ENCODE data around the gene BTN1A1. TPM values are rescaled to one million over a fixed set of nuclear protein-coding genes. Genes with fewer than 3 reads are reported as not detected.
A peak's percentile ranks its signal among the peaks of the same experiment; 100 is the strongest.

The BTN1A1 gene
- total and polyA plus RNA-seq, 9 of the 15 experiments (the other 6 are each of a cell fraction or from before 2014, with no cell fraction given): 0.01 to 0.15 (median 0.06) TPM; not detected in 4

DNA sequence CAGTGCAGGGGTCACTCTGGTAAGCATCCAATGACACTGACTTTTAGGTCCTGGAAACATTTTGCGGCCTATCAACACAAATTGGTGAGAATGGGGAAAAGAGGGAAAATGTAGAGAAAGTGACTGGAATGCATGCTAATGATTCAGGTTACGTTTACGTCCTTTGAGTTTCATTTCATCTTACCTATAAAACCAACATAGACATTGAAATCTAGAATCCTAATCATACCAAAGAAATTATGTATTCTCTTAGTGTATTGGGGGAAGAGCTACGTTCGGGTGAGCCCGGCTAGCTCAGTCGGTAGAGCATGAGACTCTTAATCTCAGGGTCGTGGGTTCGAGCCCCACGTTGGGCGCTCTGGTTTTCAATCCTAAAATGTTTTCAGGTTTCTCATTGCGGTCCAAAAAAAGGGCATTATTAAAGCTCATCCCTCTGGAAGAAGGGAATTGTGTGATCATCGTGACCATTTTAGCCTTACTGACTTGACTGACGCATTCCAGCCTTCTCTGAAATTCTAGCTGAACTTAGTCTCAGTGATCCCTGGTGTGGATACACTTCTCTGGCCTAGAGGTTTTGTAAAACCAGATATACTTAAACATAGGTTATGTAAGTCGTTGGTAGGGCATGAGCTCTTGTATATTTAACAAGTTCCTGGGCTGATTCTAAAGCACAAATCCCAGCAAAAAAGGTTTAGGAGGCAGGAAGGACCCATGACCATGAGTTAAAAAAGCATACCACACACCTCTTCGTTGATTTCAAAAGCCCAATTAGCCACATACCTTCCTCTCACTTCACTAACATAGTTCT, 56.4 kb downstream of the BTN1A1 start (continued):
- no peak for TF ChIP-seq MIER1 (IDR thresholded peaks at IDR 0.05; ENCODE audit: low read depth)
- TF ChIP-seq TSC22D4 (tag; IDR thresholded peaks at IDR 0.05): no peak
- no peak for TF ChIP-seq CCNT2 (IDR thresholded peaks at IDR 0.05; ENCODE audit: borderline replicate concordance, extremely low read depth, insufficient read length, low read depth, low read length)
- TF ChIP-seq XRCC3 (IDR thresholded peaks at IDR 0.05): no peak
- TF ChIP-seq NR2F6 (CRISPR knock-in tag; IDR thresholded peaks at IDR 0.05): 0 out of 2 replicates have a peak, but pooled peaks have one; percentile 42
- TF ChIP-seq ATF7 (IDR thresholded peaks at IDR 0.05): peak; percentile 78
- no peak for TF ChIP-seq ZNF561 (CRISPR knock-in tag; conservative IDR thresholded peaks at IDR 0.05)
- no peak for TF ChIP-seq ILK (tag; IDR thresholded peaks at IDR 0.05; ENCODE audit: borderline replicate concordance, low read depth)
- TF ChIP-seq BMI1 (IDR thresholded peaks at IDR 0.05; ENCODE audit: low read length): no peak
- TF ChIP-seq, protein P1, sequence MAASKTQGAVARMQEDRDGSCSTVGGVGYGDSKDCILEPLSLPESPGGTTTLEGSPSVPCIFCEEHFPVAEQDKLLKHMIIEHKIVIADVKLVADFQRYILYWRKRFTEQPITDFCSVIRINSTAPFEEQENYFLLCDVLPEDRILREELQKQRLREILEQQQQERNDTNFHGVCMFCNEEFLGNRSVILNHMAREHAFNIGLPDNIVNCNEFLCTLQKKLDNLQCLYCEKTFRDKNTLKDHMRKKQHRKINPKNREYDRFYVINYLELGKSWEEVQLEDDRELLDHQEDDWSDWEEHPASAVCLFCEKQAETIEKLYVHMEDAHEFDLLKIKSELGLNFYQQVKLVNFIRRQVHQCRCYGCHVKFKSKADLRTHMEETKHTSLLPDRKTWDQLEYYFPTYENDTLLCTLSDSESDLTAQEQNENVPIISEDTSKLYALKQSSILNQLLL (CRISPR knock-in tag; IDR thresholded peaks at IDR 0.05; ENCODE audit: borderline replicate concordance): no peak
- TF ChIP-seq NFRKB (IDR thresholded peaks at IDR 0.05; ENCODE audit: low read depth): no peak
- TF ChIP-seq, protein P2, sequence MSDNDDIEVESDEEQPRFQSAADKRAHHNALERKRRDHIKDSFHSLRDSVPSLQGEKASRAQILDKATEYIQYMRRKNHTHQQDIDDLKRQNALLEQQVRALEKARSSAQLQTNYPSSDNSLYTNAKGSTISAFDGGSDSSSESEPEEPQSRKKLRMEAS (CRISPR knock-in tag; IDR thresholded peaks at IDR 0.05): no peak
- peak in 1 of 2 experiments; percentile 80; a peak in 1 of 4 replicates for TF ChIP-seq RCOR1 (IDR thresholded peaks at IDR 0.05; ENCODE audit: borderline replicate concordance in 1 of 2, low read depth in 2 of 2, low read length in 2 of 2)
- TF ChIP-seq ADNP (tag; IDR thresholded peaks at IDR 0.05): peak; percentile 99
- no peak for TF ChIP-seq SMARCB1 (IDR thresholded peaks at IDR 0.05; ENCODE audit: insufficient read length, low read depth)
- peak; percentile 85 for TF ChIP-seq ZBTB8A (IDR thresholded peaks at IDR 0.05; ENCODE audit: partially characterized antibody)
- TF ChIP-seq CREM (IDR thresholded peaks at IDR 0.05; ENCODE audit: low read depth): peak; percentile 77
- TF ChIP-seq, protein P3, sequence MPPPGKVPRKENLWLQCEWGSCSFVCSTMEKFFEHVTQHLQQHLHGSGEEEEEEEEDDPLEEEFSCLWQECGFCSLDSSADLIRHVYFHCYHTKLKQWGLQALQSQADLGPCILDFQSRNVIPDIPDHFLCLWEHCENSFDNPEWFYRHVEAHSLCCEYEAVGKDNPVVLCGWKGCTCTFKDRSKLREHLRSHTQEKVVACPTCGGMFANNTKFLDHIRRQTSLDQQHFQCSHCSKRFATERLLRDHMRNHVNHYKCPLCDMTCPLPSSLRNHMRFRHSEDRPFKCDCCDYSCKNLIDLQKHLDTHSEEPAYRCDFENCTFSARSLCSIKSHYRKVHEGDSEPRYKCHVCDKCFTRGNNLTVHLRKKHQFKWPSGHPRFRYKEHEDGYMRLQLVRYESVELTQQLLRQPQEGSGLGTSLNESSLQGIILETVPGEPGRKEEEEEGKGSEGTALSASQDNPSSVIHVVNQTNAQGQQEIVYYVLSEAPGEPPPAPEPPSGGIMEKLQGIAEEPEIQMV (tag; conservative IDR thresholded peaks at IDR 0.05; ENCODE audit: low read depth): 0 out of 2 replicates have a peak, but pooled peaks have one; percentile 23
- TF ChIP-seq MBD1 (CRISPR knock-in tag; IDR thresholded peaks at IDR 0.05): no peak
- TF ChIP-seq ZNF253 (CRISPR knock-in tag; conservative IDR thresholded peaks at IDR 0.05): no peak
- peak; percentile 96 for TF ChIP-seq ARID3A (IDR thresholded peaks at IDR 0.05; ENCODE audit: borderline replicate concordance, low read depth, low read length)
